Osteocyte (in vitro differentiated cells): ENCODE measurements around the gene MYL7. TPM values are rescaled to one million over a fixed set of nuclear protein-coding genes. Genes with fewer than 3 reads are reported as not detected.

Experiments used
- DNase-seq: peaks from one replicate; pipeline ENCODE4 v3.0.0; 2021; ENCODE audit warnings: mixed read lengths; ENCODE audit not compliant: unreplicated experiment; ENCODE audit errors: extremely low spot score
- H3K27ac Mint-ChIP-seq: one replicate; pipeline ENCODE4 v1.8.0; 2021; ENCODE audit warnings: mild to moderate bottlenecking, mixed read lengths; ENCODE audit not compliant: unreplicated experiment
- H3K27me3 Mint-ChIP-seq: one replicate; pipeline ENCODE4 v1.8.0; 2021; ENCODE audit warnings: mixed read lengths; ENCODE audit not compliant: unreplicated experiment
- H3K36me3 Mint-ChIP-seq: one replicate; pipeline ENCODE4 v1.8.0; 2021; ENCODE audit warnings: mixed read lengths; ENCODE audit not compliant: unreplicated experiment
- H3K4me1 Mint-ChIP-seq: one replicate; pipeline ENCODE4 v1.8.0; 2021; ENCODE audit warnings: mixed read lengths; ENCODE audit not compliant: unreplicated experiment
- H3K4me3 Mint-ChIP-seq: one replicate; pipeline ENCODE4 v1.8.0; 2021; ENCODE audit warnings: mild to moderate bottlenecking, moderate library complexity, mixed read lengths; ENCODE audit not compliant: unreplicated experiment
- H3K9me3 Mint-ChIP-seq: one replicate; pipeline ENCODE4 v1.8.0; 2021; ENCODE audit warnings: mixed read lengths; ENCODE audit not compliant: unreplicated experiment
- total RNA-seq: library from RNA; stranded (reverse); gene quantifications from 2 replicates; pipeline ENCODE4 v1.2.1, GENCODE V29; 2021
- TF ChIP-seq, protein P1 (sequence below): fragments of 200-600 bp; sonication (generic); IDR thresholded peaks from 2 replicates; pipeline ENCODE4 v1.5.0; 2021; ENCODE audit warnings: antibody characterized with exemption, mild to moderate bottlenecking, moderate library complexity

The MYL7 gene
- total RNA-seq, 1 donor from 2014 or later: not detected

DNA sequence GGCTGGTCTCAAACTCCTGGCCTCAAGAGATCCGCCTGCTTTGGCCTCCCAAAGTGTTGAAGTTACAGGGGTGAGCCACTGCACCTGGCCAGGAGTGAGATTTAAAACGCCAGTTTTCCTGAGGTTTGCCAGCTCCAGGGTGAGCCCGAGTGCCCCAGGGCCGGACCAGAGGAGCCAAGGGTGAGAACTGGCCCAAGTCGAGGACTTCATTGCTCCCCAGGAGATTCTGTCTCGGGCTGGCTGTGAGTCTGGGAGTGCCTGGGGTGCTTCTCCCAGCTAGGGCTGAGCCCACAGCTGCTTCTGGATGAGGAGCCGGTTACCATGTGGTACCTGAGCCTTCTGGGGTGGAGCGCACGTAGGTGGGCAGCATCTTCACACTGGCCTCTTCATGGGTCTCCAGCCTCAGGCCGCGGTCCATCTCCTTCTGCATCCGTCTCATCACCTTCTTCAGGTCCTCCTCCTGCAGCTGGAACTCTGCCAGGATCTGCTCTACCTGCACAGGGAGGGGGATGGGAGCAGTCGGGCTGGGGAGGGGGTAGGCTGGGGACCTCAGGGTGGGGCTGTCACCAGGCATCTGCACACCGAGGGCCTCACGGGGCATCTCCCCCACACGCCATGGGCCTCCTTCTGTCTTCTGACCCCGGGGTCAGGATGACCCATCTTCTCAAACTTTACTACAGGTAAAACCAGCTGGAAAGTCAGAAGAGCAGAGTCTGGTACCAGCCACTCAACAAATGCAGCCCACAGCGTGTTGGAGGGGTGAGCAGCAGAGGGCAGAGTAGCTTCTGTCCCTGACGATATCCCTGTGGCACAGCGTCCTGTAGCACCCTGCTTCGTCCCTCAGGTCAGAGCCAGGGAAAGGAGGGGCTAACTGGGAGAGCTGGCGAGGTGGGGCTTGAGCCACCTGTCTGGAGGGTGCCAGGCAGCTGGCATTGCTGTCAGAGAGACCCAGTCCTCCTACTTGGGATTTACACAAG, 12.1 kb upstream of the MYL7 start:
- DNase-seq: no peak
- Mint-ChIP-seq H3K9me3 (no peaks in the 10 kb centered on the region), H3K36me3 (no peaks in the 10 kb centered on the region), H3K4me3 (no peak overlapping the region), H3K4me1 (peaks cover 5% of the 10 kb centered on the region), H3K27me3 (no peaks in the 10 kb centered on the region), H3K27ac (no peak overlapping the region)
- TF ChIP-seq, protein P1, sequence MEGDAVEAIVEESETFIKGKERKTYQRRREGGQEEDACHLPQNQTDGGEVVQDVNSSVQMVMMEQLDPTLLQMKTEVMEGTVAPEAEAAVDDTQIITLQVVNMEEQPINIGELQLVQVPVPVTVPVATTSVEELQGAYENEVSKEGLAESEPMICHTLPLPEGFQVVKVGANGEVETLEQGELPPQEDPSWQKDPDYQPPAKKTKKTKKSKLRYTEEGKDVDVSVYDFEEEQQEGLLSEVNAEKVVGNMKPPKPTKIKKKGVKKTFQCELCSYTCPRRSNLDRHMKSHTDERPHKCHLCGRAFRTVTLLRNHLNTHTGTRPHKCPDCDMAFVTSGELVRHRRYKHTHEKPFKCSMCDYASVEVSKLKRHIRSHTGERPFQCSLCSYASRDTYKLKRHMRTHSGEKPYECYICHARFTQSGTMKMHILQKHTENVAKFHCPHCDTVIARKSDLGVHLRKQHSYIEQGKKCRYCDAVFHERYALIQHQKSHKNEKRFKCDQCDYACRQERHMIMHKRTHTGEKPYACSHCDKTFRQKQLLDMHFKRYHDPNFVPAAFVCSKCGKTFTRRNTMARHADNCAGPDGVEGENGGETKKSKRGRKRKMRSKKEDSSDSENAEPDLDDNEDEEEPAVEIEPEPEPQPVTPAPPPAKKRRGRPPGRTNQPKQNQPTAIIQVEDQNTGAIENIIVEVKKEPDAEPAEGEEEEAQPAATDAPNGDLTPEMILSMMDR: no peak

DNA sequence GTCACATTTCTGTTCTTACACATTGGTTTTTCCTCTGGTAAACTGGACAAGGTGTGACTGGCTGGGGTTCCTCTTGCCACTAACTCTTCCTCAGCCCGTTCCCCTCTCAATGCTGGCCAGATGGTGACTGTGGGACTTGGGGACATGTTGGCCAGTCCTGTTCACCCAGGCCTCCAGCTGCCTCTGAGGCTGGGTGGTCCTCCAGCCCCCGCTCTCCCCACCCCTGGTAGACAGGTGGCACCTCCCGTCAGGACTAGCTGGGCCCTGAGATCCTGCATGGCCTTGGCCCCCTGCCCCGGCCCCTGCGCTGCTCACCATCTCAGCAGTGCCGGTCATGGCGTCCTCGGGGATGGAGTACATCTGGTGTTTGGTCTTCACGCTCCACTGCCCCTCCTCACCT, 10.8 kb upstream of the MYL7 start:
- H3K27me3 Mint-ChIP-seq: no peaks in the 10 kb centered on the region
- H3K27ac Mint-ChIP-seq: no peak overlapping the region
- no peak for DNase-seq
- no peaks in the 10 kb centered on the region for H3K9me3 Mint-ChIP-seq
- H3K4me1 Mint-ChIP-seq: no peaks in the 10 kb centered on the region
- TF ChIP-seq, protein P1: no peak
- H3K4me3 Mint-ChIP-seq: no peak overlapping the region
- H3K36me3 Mint-ChIP-seq: no peaks in the 10 kb centered on the region

DNA sequence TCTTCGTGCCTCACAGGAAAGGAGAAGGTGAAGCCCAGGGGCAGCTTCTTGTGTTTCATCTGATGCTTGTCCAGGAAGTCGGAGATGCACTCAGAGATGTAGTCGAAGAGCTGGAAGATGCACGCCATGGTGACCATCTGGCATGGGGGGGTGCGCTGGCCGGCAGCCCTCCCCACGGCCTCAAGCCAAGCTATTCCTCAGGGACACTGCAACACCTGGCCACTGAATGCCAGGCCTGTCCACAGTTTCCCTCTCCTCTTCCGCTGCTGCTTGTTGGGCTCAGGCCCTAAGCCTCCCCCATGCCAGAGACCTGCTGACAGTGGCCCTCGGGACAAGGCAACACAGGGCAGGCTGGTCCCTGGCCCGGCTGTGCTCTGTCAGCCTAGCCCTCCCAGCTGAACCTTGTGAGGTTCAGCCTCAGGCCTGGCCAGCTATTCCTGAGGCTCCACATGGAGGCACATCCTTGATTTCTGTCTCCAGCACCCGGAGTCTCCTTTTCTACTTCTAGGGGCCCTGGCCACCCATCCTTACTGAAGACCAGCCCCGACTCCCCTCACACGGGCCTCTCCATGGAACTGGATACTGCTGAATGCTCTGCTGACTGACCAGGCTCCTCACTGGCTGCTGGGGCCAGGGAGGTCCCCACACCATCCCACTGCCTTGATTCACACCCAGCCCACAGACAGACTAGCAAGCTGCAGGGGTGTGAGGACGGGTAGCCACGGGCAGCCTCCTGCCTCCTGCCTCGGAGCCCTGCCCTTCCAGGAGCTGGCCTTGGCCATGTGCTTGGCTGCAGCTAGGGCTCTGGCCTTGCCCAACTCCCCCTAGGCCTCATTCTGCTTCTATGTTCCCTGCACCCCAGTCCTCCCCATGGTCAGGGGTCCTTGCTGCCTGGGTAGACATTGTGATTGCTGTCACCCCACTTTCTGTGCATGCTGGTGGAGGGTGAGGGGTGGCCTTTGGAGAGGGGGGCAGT, 10.1 kb upstream of the MYL7 start:
- Mint-ChIP-seq H3K36me3 (no peaks in the 10 kb centered on the region), H3K27ac (no peak overlapping the region), H3K4me3 (no peak overlapping the region), H3K27me3 (no peaks in the 10 kb centered on the region), H3K9me3 (no peaks in the 10 kb centered on the region), H3K4me1 (no peaks in the 10 kb centered on the region)
- DNase-seq: no peak
- TF ChIP-seq, protein P1: no peak

DNA sequence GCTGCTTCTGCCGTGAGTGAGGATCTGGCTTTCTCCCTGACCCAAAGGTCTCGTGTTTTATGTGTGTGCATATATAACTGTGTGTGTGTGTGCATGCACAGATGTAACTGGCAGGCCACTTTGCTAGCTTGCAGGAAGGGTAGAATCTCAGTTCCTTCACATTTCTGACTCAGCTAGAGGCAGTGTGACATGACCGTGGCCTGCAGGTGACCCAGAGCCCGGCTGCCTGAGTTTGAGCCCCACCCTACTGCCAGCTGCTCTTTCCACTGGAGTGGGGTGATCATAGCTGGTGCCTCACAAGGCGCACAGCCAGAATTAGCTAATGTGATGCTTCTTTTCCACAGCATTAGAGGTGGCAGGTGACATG, 9.3 kb upstream of the MYL7 start:
- Mint-ChIP-seq H3K4me1 (peaks cover 3% of the 10 kb centered on the region), H3K9me3 (no peaks in the 10 kb centered on the region), H3K36me3 (no peaks in the 10 kb centered on the region), H3K27me3 (no peaks in the 10 kb centered on the region), H3K4me3 (no peak overlapping the region), H3K27ac (no peak overlapping the region)
- TF ChIP-seq, protein P1: no peak
- no peak for DNase-seq
